ENCODE results near the gene TAF4. TPM values are rescaled to one million over a fixed set of nuclear protein-coding genes. Genes with fewer than 3 reads are reported as not detected.

TAF4 gene
- total RNA-seq, 4 donors from 2014 or later: 12.0 to 19.9 (median 16.2) TPM

DNA sequence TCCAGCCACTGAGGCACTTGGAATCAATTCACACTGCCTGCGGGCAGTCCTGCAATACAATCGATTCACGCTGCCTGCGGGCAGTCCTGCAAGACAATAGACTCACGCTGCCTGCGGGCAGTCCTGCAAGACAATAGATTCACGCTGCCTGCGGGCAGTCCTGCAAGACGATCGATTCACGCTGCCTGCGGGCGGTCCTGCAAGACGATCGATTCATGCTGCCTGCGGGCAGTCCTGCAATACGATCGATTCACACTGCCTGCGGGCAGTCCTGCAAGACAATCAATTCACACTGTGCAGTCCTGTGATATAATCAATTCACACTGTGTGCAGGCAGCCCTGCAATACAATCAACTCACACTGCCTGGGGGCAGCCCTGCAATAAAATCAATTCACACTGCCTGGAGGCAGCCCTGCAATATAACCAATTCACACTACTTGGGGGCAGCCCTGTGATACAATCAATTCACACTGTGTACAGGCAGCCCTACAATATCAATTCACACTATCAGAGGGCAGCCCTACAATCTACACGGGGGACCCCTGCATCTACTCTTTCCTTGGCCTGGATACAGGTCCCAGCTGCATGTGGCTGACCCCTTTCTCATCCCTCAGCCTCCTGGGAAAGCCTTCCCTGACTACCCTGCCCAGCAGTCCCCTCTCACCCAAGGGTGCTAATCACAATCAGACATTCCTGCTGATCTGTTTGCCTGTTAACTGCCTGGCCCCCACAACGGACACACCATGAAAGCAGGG lies 10.4 kb downstream of the TAF4 start:
- no peaks in the 10 kb centered on the region for H3K27me3 ChIP-seq
- no peak overlapping the region for H3K27ac ChIP-seq (replicated peaks in 1 of 4)
- intact Hi-C loops (cut with DNase I): no loop called here
- WGBS: 93% methylated on average over 21 of the region's 21 CpGs
- TF ChIP-seq POLR2A (IDR thresholded peaks at IDR 0.05; ENCODE audit: low read depth): no peak
- no peak for TF ChIP-seq POLR2AphosphoS5 (IDR thresholded peaks at IDR 0.05)
- TF ChIP-seq EP300 (IDR thresholded peaks at IDR 0.05): no peak
- TF ChIP-seq, protein P1, sequence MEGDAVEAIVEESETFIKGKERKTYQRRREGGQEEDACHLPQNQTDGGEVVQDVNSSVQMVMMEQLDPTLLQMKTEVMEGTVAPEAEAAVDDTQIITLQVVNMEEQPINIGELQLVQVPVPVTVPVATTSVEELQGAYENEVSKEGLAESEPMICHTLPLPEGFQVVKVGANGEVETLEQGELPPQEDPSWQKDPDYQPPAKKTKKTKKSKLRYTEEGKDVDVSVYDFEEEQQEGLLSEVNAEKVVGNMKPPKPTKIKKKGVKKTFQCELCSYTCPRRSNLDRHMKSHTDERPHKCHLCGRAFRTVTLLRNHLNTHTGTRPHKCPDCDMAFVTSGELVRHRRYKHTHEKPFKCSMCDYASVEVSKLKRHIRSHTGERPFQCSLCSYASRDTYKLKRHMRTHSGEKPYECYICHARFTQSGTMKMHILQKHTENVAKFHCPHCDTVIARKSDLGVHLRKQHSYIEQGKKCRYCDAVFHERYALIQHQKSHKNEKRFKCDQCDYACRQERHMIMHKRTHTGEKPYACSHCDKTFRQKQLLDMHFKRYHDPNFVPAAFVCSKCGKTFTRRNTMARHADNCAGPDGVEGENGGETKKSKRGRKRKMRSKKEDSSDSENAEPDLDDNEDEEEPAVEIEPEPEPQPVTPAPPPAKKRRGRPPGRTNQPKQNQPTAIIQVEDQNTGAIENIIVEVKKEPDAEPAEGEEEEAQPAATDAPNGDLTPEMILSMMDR (IDR thresholded peaks at IDR 0.05): no peak
- H3K4me3 ChIP-seq: no peak overlapping the region
- H3K4me1 ChIP-seq: peaks cover 4 to 54% (median 11%) of the 10 kb centered on the region in 4 donors
- no peak for DNase-seq (ENCODE audit: extremely low spot score)
- no peaks in the 10 kb centered on the region for H3K9me3 ChIP-seq
- H3K36me3 ChIP-seq: peaks cover 0 to 24% (median 6%) of the 10 kb centered on the region in 4 donors

DNA sequence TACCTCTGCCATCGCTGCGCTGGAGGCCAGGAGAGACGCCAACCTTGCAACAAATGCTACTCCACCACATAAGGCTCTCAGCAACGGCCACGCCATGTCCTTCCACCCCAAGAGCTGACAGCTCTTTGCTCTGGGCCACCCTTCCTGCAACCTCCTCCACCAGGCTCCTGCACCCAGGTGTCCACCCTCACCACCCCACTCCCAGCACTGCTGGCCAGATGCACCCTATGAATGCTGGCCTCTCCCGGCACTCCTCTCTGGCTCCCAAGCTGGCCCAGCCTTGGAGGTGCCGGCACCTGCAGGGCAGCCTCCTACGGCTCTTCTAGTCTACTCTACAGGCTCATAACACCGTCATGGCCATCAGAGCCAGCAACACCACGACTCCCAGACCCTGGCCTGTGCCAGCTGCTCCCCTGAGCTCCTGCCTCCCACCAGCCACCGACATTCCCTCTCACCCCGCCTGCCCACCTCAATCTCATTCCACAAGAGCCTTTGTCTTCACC lies 11.2 kb downstream of the TAF4 start:
- intact Hi-C loops (cut with DNase I): no loop called here
- no peaks in the 10 kb centered on the region for H3K9me3 ChIP-seq
- DNase-seq (ENCODE audit: extremely low spot score): no peak
- H3K4me1 ChIP-seq: peaks cover 0 to 50% (median 11%) of the 10 kb centered on the region in 4 donors
- peaks cover 0 to 26% (median 6%) of the 10 kb centered on the region in 4 donors for H3K36me3 ChIP-seq
- H3K4me3 ChIP-seq: no peak overlapping the region
- WGBS: 95% methylated on average over 12 of the region's 12 CpGs
- H3K27me3 ChIP-seq: no peaks in the 10 kb centered on the region
- H3K27ac ChIP-seq (replicated peaks in 1 of 4): no peak overlapping the region
- no peak for TF ChIP-seq EP300 (IDR thresholded peaks at IDR 0.05)
- TF ChIP-seq POLR2AphosphoS5 (IDR thresholded peaks at IDR 0.05): no peak
- TF ChIP-seq, protein P1 (IDR thresholded peaks at IDR 0.05): no peak
- no peak for TF ChIP-seq POLR2A (IDR thresholded peaks at IDR 0.05; ENCODE audit: low read depth)

DNA sequence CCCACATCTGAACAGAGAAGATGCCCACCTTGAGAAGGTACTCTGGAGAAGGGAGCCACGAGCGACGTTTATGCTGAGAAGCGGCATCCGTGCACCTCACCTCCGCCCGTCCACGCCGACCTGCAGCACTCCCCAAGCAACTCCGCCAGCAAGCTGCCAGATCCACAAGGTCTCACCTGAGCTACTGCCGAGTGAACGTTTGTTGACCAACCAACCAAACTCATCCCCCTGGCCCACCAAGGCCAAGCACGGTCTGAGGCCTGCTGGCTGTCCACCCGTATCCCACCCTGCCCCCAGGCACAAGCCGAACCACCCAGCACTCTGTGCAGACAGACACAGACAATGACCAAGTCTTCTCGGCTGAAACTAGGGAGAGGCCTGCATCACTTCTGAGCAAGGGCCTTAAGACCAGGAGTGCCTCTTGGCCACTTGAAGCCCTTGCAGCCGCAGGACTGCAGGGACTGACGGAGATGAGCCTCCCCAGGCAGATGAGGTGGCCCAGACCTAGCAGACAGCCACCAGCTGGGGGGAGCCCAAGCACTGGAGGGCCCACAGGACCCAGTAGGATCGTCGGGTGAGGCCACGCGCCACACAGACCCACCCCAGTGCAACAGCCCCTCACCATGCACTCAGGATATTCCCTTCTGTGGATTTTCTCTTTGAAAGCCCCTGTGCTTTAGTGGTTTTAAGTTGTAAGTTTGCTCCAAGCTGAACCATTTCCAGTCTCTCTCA lies 12.1 kb downstream of the TAF4 start:
- H3K4me3 ChIP-seq: no peak overlapping the region
- H3K36me3 ChIP-seq: peaks cover 0 to 26% (median 6%) of the 10 kb centered on the region in 4 donors
- intact Hi-C loops (cut with DNase I): no loop called here
- H3K27me3 ChIP-seq: no peaks in the 10 kb centered on the region
- WGBS: 92% methylated on average over 20 of the region's 22 CpGs
- no peaks in the 10 kb centered on the region for H3K9me3 ChIP-seq
- H3K4me1 ChIP-seq: peaks cover 0 to 50% (median 11%) of the 10 kb centered on the region in 4 donors
- H3K27ac ChIP-seq (replicated peaks in 1 of 4): no peak overlapping the region
- TF ChIP-seq POLR2A (IDR thresholded peaks at IDR 0.05; ENCODE audit: low read depth): no peak
- TF ChIP-seq, protein P1 (IDR thresholded peaks at IDR 0.05): no peak
- no peak for TF ChIP-seq POLR2AphosphoS5 (IDR thresholded peaks at IDR 0.05)
- no peak for TF ChIP-seq EP300 (IDR thresholded peaks at IDR 0.05)
- DNase-seq (ENCODE audit: extremely low spot score): no peak

DNA sequence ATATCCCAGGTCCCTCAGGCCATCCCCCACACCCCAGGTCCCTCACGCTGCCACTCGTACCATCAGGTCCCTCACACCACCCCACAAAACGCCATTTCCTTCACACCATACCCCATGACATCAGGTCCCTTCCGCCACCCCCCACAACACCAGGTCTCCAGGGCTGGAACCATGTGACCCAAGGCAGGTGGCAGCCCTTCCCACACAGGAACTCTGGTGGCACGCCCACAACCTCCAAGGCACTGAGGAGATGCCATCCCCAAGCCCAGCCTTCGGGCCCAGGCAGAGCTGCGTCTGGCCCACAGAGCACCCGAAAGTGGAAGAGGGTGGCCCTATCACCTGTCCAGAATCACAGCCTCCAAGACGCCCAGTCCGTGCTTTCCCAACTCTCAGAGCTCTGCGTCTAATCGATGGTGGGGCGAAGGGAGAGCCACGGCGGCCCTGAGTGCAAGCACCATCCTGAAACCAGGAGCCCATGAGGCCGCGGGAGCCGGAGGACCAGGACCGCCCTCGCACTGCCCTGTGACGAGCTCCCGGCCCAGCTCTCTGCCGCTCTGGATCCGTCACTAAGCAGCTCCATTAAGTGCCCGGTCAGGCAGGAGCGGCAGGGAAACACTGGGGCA lies 12.7 kb downstream of the TAF4 start:
- DNase-seq (ENCODE audit: extremely low spot score): no peak
- no peaks in the 10 kb centered on the region for H3K27me3 ChIP-seq

More for the DNA sequence above, 12.7 kb downstream of the TAF4 start:
- intact Hi-C loops (cut with DNase I): no loop called here
- Histone ChIP-seq H3K9me3 (no peaks in the 10 kb centered on the region), H3K27ac (replicated peaks in 1 of 4) (no peak overlapping the region), H3K4me3 (no peak overlapping the region), H3K36me3 (peaks cover 0 to 26% (median 6%) of the 10 kb centered on the region in 4 donors), H3K4me1 (peaks cover 0 to 50% (median 11%) of the 10 kb centered on the region in 4 donors)
- TF ChIP-seq EP300 (IDR thresholded peaks at IDR 0.05): no peak
- TF ChIP-seq POLR2AphosphoS5 (IDR thresholded peaks at IDR 0.05): no peak
- TF ChIP-seq POLR2A (IDR thresholded peaks at IDR 0.05; ENCODE audit: low read depth): no peak
- TF ChIP-seq, protein P1 (IDR thresholded peaks at IDR 0.05): no peak
- WGBS: 88% methylated on average over 12 of the region's 26 CpGs
